Measurements from ENCODE around the gene MCCC2. TPM values are rescaled to one million over a fixed set of nuclear protein-coding genes. Genes with fewer than 3 reads are reported as not detected.
A peak's percentile ranks its signal among the peaks of the same experiment; 100 is the strongest.
"Not testable (repeated sequence)": the region's sequence is repeated elsewhere in the genome, so short reads cannot be mapped to it uniquely, and the experiment has no call there.

MCCC2 gene
- total and polyA plus RNA-seq, 8 donors = 35.9 to 48.1 (median 43.2) TPM

GRCh38 chr5:71564895-71565294, 22.2 kb upstream of the MCCC2 start:
- no peak overlapping the region for H3K27ac ChIP-seq
- TF ChIP-seq CTCF (IDR thresholded peaks at IDR 0.05) = no peak
- DNase-seq (no peak), ATAC-seq (no peak)
- no peaks in the 10 kb centered on the region for H3K27me3 ChIP-seq
- peaks cover 0 to 66% of the 10 kb centered on the region in 2 donors for H3K36me3 ChIP-seq
- H3K9me3 ChIP-seq = no peaks in the 10 kb centered on the region
- no peaks in the 10 kb centered on the region for H3K4me1 ChIP-seq
- intact Hi-C loops (cut with DNase I) = no loop called here
- H3K4me3 ChIP-seq = no peak overlapping the region

GRCh38 chr5:71569748-71570509, 17.2 kb upstream of the MCCC2 start:
- ATAC-seq = no peak
- intact Hi-C loops (cut with DNase I) = no loop called here
- no peak overlapping the region for H3K4me3 ChIP-seq
- DNase-seq = no peak
- no peak overlapping the region for H3K27ac ChIP-seq
- no peaks in the 10 kb centered on the region for H3K9me3 ChIP-seq
- TF ChIP-seq CTCF (IDR thresholded peaks at IDR 0.05) = no peak
- no peaks in the 10 kb centered on the region for H3K27me3 ChIP-seq
- H3K4me1 ChIP-seq = no peaks in the 10 kb centered on the region
- peaks cover 0 to 17% of the 10 kb centered on the region in 2 donors for H3K36me3 ChIP-seq

GRCh38 chr5:71571811-71572210, 15.3 kb upstream of the MCCC2 start:
- H3K27ac ChIP-seq; H3K4me1 ChIP-seq; ATAC-seq; intact Hi-C loops (cut with DNase I); DNase-seq; H3K9me3 ChIP-seq; H3K4me3 ChIP-seq; H3K27me3 ChIP-seq: not testable (repeated sequence)
- peaks cover 0 to 11% of the 10 kb centered on the region in 2 donors for H3K36me3 ChIP-seq

GRCh38 chr5:71573591-71573990, 13.5 kb upstream of the MCCC2 start:
- no peak overlapping the region for H3K27ac ChIP-seq
- no peaks in the 10 kb centered on the region for H3K27me3 ChIP-seq
- ATAC-seq (peak; percentile 65), DNase-seq (peak in 1 of 4 donors; percentile 13)
- peaks cover 0 to 11% of the 10 kb centered on the region in 2 donors for H3K36me3 ChIP-seq
- intact Hi-C loops (cut with DNase I) = no loop called here
- no peak for TF ChIP-seq CTCF (IDR thresholded peaks at IDR 0.05)
- H3K4me1 ChIP-seq = no peaks in the 10 kb centered on the region
- H3K9me3 ChIP-seq = peaks cover 0 to 3% of the 10 kb centered on the region in 2 donors
- H3K4me3 ChIP-seq = no peak overlapping the region

GRCh38 chr5:71575588-71575987, 11.6 kb upstream of the MCCC2 start:
- H3K4me1 ChIP-seq; H3K4me3 ChIP-seq; H3K27me3 ChIP-seq; ATAC-seq; H3K27ac ChIP-seq; DNase-seq; intact Hi-C loops (cut with DNase I); H3K36me3 ChIP-seq; H3K9me3 ChIP-seq: not testable (repeated sequence)

GRCh38 chr5:71576241-71576640, 10.9 kb upstream of the MCCC2 start:
- peaks cover 0 to 10% of the 10 kb centered on the region in 2 donors for H3K36me3 ChIP-seq
- peaks cover 0 to 3% of the 10 kb centered on the region in 2 donors for H3K9me3 ChIP-seq
- no peak overlapping the region for H3K27ac ChIP-seq
- intact Hi-C loops (cut with DNase I) = no loop called here
- no peak for ATAC-seq
- no peaks in the 10 kb centered on the region for H3K27me3 ChIP-seq
- TF ChIP-seq CTCF (IDR thresholded peaks at IDR 0.05) = no peak
- no peak overlapping the region for H3K4me3 ChIP-seq
- DNase-seq = no peak
- H3K4me1 ChIP-seq = no peaks in the 10 kb centered on the region

- H3K4me1 ChIP-seq; H3K27ac ChIP-seq; H3K9me3 ChIP-seq; ATAC-seq; H3K36me3 ChIP-seq; H3K4me3 ChIP-seq; DNase-seq; intact Hi-C loops (cut with DNase I); H3K27me3 ChIP-seq: not testable (repeated sequence)
Observed at GRCh38 chr5:71577839-71578238, 9.3 kb upstream of the MCCC2 start.

All from left lung (tissue), 10 donors.